ENCODE measurements around the gene EIF4E1B.

Gene EIF4E1B

DNA sequence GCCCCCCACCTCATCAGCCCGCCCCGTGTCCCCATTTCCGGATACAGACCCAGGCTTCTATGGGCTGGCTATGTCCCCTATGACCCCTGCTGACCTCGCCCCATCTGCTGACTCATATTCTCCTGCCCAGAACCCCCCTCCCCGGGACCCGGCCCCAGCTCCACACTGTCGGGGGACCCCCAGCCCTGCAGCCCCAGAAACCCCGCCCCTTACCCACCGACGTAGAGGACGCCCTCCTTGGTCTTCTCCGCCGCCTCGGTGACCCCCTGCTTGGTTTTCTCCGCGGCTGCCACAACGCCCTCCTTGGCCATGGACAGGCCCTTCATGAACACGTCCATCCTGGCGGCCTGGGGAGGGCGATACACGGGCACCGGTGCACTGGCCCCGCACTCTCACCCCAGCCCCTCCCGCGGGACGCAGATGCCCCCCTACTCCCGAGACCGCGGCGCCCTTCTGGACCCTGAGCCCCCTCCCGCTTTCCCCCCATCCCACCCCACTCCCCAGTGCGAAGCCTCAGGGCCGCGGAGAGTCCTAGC, 1.1 kb upstream of the EIF4E1B start:
- no peak for DNase-seq
- no peak overlapping the region for H3K4me3 ChIP-seq (ENCODE audit: low read depth, low read length)
- H3K27me3 ChIP-seq (replicated peaks): peaks cover 35% of the 10 kb centered on the region
- no peak overlapping the region for H3K27ac ChIP-seq
- TF ChIP-seq, protein P1, sequence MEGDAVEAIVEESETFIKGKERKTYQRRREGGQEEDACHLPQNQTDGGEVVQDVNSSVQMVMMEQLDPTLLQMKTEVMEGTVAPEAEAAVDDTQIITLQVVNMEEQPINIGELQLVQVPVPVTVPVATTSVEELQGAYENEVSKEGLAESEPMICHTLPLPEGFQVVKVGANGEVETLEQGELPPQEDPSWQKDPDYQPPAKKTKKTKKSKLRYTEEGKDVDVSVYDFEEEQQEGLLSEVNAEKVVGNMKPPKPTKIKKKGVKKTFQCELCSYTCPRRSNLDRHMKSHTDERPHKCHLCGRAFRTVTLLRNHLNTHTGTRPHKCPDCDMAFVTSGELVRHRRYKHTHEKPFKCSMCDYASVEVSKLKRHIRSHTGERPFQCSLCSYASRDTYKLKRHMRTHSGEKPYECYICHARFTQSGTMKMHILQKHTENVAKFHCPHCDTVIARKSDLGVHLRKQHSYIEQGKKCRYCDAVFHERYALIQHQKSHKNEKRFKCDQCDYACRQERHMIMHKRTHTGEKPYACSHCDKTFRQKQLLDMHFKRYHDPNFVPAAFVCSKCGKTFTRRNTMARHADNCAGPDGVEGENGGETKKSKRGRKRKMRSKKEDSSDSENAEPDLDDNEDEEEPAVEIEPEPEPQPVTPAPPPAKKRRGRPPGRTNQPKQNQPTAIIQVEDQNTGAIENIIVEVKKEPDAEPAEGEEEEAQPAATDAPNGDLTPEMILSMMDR (IDR thresholded peaks at IDR 0.05; ENCODE audit: low read depth, low read length, missing control alignments): no peak
- in situ Hi-C loops (cut with HindIII; ENCODE audit: low pct_ligation_motif_present, low sequenced_read_pairs): no loop called here
- no peaks in the 10 kb centered on the region for H3K36me3 ChIP-seq (replicated peaks)

DNA sequence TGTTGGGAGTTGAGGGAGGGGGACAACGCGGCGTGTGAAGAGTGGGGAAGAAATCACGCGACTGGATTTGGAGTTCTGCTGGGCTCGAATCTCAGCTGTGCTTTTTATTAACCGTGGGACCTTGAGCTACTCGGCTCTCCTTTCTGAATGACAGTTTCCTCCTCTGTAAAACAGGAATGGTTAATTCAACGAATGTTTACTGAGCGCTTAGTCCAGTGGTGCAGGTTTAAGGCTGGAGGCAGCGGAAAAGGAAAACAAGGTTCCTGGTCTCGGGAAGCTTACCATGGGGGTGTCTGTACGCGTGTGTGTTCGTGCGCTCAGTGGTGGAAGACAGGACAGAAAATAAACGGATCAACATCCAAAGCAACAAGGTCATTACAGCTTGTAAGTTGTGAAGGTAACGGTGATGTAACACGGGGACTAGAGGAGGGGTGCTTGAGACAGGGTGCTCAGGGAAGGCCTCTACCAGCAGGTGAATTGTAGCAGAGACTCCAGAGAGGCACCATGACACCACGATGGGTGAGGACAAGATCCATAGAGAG, 277 bp downstream of the EIF4E1B start:
- H3K27me3 ChIP-seq (replicated peaks): peaks cover 39% of the 10 kb centered on the region
- TF ChIP-seq, protein P1 (IDR thresholded peaks at IDR 0.05; ENCODE audit: low read depth, low read length, missing control alignments): no peak
- H3K27ac ChIP-seq: no peak overlapping the region
- peak overlapping the region; percentile 41 for H3K4me3 ChIP-seq (ENCODE audit: low read depth, low read length)
- H3K36me3 ChIP-seq (replicated peaks): no peaks in the 10 kb centered on the region
- no peak for DNase-seq
- in situ Hi-C loops (cut with HindIII; ENCODE audit: low pct_ligation_motif_present, low sequenced_read_pairs): no loop called here

DNA sequence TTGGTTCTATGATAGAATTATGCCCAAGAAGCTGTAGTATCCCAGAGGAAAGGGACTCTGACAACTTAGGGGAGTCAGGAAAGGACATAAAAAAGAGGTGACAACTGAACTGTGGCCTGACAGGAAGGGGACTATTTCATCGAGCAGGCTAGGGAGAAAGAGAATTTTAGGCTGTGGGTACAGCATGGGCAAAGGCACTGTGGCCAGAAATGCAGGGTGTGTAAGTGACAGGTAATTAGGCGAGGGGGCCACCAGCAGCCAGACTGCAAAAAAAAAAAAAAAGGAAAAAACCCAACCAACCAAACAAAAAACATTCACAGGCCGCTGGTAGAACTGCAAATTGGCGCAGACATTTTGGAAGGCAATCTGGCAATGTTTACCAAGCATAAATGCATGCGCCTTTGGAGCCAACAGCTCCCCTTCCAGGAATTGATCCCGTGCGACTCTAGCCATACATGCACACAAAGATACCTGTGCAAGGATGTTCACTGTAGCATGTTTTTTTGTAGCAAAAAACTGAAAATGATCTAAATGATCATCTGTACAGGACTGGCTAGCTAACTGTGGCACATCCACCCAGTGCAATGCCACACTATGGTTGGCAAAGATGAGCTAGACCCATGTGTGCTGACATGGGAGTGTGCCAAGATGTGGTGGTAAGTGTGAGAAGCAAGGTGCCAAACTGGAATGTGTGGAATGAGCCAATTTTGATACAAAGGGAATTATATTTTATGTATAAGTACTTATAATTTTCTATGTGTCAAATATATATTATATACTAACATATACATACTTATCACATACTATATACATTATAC, 1.1 kb downstream of the EIF4E1B start:
- in situ Hi-C loops (cut with HindIII; ENCODE audit: low pct_ligation_motif_present, low sequenced_read_pairs): no loop called here
- Histone ChIP-seq H3K27me3 (replicated peaks) (peaks cover 34% of the 10 kb centered on the region), H3K36me3 (replicated peaks) (no peaks in the 10 kb centered on the region), H3K4me3 (ENCODE audit: low read depth, low read length) (no peak overlapping the region), H3K27ac (no peak overlapping the region)
- TF ChIP-seq, protein P1 (IDR thresholded peaks at IDR 0.05; ENCODE audit: low read depth, low read length, missing control alignments): no peak
- no peak for DNase-seq

DNA sequence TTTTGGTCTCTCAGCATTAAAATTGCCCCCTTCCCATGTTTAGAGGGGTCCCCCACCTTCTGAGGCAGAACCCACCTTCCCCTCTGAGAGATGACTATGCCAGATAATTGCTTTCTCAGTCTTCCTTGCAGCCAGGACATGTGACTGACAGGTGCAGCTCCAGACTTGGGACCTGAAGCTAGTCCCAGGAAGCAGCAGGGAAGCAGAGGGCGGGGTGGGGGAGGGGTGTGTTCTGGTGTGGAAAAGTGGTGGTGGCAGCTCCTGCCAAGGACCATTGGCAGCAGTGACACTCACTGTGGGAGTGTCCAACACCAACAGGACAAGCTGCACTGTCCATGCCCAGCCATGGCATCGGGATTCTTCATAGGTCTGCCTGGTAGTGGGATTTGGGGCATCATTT, 2.3 kb downstream of the EIF4E1B start:
- H3K27me3 ChIP-seq (replicated peaks): peaks cover 34% of the 10 kb centered on the region
- H3K36me3 ChIP-seq (replicated peaks): no peaks in the 10 kb centered on the region
- TF ChIP-seq, protein P1 (IDR thresholded peaks at IDR 0.05; ENCODE audit: low read depth, low read length, missing control alignments): no peak
- no peak overlapping the region for H3K27ac ChIP-seq
- no peak for DNase-seq
- in situ Hi-C loops (cut with HindIII; ENCODE audit: low pct_ligation_motif_present, low sequenced_read_pairs): no loop called here
- H3K4me3 ChIP-seq (ENCODE audit: low read depth, low read length): no peak overlapping the region

DNA sequence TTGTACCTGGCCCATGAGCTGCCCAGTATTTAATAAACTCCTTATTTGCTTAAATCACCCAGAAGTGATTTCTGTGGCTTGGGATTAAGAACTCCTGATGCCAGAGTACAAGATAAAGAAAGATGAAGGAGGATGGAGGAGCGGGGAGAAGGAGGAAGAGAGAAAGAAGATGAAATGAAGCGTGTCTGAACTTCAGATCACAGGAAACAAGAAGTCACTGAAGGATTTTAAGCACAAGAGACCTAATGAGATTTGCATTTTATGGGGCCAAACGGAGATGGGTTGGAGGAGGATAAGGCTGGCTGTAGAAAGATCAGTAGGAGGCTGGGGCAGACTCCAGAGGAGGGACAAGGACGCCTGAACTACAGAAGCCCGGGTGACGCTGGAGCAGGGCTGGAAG, 3.1 kb downstream of the EIF4E1B start:
- peaks cover 34% of the 10 kb centered on the region for H3K27me3 ChIP-seq (replicated peaks)
- TF ChIP-seq, protein P1 (IDR thresholded peaks at IDR 0.05; ENCODE audit: low read depth, low read length, missing control alignments): no peak
- in situ Hi-C loops (cut with HindIII; ENCODE audit: low pct_ligation_motif_present, low sequenced_read_pairs): no loop called here

More for the DNA sequence above, 3.1 kb downstream of the EIF4E1B start:
- H3K27ac ChIP-seq: no peak overlapping the region
- H3K4me3 ChIP-seq (ENCODE audit: low read depth, low read length): no peak overlapping the region
- DNase-seq: no peak
- H3K36me3 ChIP-seq (replicated peaks): no peaks in the 10 kb centered on the region
